ENCODE data around the gene MAP3K4.
"Not testable (repeated sequence)": the region's sequence is repeated elsewhere in the genome, so short reads cannot be mapped to it uniquely, and the experiment has no call there.

The MAP3K4 gene

DNA sequence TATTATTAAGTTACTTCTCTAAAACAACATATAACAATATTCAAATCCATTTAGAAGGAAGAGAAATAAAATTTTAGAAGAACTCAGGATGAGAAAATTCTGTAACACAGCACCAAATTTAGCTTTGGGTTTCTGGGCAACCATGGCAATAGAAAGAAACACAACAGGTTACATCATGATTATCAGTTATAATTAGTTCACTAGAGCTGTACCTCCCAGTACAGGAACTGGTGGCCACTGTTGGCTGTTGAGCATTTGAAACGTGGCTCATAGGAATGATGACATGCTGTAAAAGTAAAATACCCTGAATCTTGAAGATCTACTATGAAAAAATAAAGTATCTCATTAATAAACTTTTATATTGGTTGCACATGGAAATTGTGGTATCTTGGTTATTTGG lies 23.7 kb upstream of the MAP3K4 start:
- DNase-seq (ENCODE audit: low spot score): no peak

DNA sequence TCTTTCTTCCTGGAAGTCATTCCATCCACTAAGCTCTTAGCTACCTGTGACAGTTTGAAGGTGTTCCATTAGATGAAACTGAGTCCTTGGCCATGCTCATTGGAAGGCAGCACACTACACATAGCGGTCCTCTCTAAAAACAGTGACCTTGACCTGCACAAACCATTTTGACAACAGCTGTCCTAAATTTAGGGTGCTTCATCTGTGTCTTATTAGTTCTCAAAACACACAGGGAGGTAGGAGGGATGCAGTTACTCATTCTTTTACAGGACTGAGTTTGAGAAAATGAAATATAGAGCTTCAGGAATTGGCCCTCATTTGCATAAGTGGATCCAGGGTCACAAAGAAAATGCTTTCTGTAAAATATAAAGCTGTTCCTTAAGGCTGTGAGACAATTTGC lies 20.4 kb upstream of the MAP3K4 start:
- DNase-seq (ENCODE audit: low spot score): no peak

DNA sequence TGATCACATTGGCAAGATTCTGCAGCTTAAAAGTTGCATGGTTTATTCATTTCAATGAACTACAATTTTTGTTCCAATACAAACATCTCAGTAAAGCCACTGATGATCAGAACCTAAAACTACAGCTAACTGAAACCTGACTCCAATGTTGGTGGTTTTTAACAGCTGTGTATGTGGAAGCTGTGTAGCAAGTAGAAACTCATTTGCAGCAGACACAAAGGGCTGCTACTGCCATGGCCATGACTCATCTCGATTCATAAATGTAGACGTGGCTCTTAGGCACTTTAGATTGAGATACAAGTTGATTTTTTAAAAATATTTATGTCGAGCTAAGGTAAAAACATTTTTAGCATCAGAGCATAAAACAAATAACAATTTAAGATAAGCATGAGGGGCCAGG lies 19.5 kb upstream of the MAP3K4 start:
- DNase-seq (ENCODE audit: low spot score): no peak

DNA sequence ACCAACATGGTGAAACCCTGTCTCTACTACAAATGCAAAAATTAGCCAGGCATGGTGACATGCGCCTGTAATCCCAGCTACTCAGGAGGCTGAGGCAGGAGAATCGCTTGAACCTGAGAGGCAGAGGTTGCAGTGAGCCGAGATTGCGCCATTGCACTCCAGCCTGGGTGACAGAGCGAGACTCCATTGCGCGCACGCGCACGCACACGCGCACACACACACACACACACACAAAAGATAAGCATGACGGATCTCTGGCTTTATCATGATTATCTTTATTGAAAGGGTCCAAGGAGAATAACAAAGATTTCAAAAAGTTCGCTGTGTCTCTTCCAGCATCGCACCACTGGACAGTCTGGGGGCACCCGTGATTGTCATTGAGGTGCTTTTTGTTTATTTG lies 19.0 kb upstream of the MAP3K4 start:
- not testable (repeated sequence) for DNase-seq (ENCODE audit: low spot score)

DNA sequence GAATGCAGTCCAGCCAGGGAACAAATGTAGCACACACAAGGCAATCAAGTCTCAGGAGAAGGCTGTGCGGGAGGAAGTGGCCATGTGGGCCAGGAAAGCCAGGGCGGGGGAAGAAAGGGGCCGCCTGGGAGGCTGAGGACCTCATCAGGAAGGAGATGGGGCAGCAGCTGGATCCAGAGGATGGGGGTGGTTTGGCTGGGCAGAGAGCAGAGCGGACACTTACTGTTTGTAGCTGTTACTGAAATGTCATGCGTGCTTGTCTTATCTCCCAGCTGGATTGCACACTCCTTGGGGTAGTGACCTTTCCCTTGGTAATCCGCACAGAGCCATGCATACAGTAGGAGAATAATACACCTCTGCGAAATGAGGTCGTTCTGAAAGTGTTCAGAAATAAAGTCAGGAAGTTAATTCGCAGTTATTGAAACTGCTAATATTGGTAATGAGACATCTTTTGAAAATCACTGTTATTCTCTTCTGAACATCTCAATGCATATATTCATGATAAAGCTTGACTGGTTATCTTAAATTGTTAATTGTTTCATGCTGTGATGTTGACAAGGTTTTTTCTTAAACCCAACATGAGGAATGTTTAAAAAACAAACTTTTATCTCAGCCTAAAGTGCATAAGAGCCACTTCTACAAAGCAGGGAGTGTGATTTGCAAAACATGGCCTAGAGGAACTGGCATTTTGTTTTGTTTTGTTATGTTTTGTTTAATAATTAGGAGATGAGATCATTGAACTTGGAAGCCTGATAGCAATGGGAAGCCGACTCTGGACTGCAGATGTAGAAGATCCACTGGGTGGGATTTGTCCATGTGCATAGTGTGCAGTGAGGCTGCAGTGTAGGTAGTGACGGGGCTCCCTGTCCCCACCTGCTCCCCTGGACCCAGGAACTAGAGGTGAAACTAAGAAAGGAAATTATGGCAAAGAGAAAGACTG lies 18.0 kb upstream of the MAP3K4 start:
- DNase-seq (ENCODE audit: low spot score): no peak

DNA sequence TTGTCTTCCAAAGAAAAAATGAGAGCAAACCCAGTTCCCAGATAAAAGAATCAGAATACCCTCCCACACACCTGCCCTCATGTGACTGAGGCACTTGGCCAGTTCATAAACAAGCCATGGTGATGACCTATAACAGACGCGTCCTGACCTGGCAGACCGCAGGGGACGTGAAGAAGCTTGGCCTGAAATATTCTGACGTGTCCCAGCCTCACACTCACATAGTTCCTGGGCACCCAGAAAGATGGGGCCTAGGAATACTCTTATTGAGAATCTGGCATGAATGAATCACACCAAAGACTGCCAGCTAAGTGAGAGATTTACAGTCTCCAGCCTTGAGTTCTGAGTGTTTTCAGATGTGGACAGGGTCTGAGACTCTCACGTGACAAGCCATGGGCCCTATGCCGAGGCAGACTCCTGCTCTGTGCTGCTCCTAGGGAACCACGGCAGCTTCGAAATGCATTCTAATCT lies 17.2 kb upstream of the MAP3K4 start:
- DNase-seq (ENCODE audit: low spot score): no peak

DNA sequence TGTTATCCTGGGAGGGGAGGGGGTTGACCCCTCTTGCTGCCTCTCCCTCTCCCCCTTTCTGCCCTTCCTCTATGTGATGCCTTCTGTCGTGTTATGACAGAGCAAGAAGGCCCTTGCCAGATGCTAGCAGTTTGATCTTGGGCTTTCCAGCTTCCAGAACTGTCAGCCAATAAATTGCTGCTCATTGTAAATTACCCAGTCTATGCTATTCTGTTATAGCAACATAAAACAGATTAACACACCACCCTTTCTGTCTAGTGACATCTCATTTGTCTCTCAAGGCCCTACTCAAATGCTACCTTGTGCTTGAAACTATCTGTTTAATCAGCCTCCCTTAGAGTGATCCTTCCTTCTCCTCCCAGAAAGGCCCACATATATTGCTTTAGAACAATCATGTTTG lies 16.4 kb upstream of the MAP3K4 start:
- no peak for DNase-seq (ENCODE audit: low spot score)

DNA sequence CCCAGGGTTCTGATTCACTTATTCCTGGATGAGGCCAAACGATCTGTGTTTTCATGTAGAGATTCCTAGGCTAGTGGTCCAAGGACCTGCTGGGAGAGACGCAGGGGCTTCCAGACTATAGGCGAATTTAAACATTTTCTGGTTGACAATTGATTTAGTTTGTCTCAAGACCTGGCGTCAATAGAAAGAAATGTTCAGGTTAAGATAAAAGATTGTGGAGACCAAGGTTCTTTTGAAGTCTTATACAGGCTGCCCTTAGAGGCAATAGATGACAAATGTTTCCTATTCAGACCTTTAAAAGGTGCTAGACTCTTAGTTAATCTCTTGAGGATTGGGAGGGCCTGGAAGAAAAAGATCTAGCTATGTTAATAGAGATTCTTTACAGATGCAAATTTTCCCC lies 15.6 kb upstream of the MAP3K4 start:
- DNase-seq (ENCODE audit: low spot score): not testable (repeated sequence)

DNA sequence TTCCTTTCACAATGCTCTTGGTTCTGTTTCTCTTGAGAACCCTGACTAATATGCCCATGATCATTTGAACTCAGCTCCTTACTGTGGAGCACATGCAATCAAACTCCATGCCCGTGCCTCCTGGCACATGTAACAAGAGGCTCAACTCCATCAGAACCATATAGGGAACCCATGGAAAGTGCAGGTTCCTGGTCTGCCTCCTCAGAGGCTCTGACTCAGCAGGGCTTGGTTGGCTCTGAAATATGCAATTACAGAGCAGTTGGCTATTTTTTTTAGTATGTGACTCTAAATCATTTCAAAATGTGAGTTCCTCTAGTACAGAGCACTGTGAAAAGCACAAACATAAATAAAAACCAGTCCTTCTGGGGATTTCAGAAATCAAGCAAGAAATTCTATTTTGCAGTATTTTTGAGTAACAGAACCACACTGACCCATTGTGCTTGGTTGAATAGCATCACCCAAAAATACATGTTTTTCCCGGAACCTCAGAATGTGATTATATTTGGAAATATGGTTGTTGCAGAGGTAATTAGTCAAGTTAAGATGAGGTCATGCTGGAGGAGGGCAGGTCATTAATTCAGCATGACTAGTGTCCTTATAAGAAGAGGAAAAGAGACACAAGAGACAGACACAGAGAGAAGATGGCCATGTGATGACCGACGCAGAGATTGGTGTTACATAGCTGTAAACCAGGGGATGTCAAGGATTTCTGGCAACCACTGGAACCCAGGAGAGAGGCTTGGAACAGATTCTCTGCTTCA lies 13.2 kb upstream of the MAP3K4 start:
- DNase-seq (ENCODE audit: low spot score): no peak

DNA sequence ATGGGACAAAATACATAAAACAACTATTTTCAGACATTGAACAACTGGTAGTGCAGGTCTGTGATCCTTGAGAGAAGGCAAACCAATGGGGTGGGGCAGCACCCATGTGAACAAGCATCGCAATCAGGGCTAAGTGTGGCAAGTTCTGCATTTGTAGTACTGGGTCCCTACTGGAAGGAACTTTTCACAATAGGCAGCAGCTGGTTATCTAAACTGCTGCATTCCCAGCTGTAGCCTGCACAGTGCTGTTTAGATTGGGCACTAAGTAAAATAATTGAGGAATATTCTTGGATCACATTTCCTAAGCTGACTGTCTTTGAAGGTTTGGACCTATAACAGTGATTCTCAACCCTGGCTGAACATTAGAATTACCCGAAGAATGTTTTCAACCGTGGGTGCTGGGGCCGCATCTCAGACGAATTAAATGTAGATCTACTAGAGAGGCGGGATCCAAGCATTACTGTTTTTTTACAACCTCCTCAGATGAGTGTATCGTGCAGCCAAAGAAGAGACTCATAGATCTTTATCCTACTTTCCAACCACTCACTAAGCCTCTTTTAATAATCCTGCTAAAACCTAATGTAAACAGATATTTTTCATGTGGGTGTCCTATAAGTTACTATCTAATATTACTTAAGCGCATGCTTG lies 12.4 kb upstream of the MAP3K4 start:
- no peak for DNase-seq (ENCODE audit: low spot score)

DNA sequence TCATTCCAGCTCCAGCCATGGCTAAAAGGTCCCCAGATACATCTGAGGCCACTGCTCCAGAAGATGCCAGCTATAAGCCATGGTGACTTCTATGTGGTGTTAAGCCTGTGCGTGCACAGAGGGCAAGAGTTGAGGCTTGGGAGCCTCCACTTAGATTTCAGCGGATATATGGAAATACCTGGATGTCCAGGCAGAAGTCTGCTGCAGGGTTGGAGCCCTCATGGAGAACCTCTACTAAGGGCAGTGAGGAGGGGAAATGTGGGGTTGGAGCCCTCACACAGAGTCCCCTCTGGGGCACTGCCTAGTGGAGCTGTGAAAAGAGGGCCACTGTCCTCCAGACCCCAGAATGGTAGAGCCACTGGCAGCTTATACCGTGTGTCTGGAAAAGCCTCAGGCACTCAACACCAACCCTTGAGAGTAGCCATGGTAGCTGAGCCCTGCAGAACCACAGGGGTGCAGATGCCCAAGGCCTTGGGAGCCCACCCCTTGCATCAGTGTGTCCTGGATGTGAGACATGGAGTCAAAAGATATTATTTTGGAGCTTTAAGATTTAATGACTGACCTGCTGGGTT lies 8.1 kb upstream of the MAP3K4 start:
- not testable (repeated sequence) for DNase-seq (ENCODE audit: low spot score)

DNA sequence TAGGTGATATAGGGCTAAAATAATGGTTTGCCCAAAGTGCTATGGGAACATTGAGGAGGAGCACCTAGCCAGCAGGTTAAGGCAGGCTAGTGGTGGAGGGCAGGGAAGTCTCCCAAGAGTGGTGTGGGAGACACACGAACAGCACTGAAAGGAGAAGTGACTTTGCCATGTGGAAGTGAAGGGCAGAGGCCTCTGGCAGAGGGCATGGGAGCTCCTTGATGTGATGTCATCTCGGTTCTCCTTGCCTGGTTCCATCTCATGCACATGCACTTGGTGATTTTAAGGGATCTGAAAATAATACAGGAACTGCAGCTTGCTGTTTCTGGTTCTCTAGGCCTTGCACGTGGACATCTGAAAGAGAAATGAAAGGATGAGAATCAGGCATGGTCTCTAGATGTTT lies 4.7 kb upstream of the MAP3K4 start:
- DNase-seq (ENCODE audit: low spot score): no peak

DNA sequence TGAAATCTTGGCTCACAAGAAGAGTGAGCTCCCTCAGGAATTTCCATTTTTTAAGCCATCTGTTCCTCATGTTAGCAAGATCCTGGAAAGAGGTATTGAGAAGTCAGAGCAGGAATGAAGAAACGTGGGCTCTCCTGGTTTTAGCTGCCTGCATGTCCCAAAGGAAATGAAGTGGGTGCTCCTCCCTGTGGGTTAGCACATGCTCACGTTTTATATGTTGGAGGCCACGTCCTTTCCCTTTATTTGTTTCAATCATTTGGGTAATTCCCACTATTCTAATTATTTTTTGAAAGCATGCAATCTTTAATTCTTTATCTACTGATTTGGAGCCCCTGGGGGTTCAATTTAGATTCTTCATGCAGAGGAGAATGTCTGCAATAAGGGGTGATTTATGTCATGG lies 4.3 kb upstream of the MAP3K4 start:
- no peak for DNase-seq (ENCODE audit: low spot score)

DNA sequence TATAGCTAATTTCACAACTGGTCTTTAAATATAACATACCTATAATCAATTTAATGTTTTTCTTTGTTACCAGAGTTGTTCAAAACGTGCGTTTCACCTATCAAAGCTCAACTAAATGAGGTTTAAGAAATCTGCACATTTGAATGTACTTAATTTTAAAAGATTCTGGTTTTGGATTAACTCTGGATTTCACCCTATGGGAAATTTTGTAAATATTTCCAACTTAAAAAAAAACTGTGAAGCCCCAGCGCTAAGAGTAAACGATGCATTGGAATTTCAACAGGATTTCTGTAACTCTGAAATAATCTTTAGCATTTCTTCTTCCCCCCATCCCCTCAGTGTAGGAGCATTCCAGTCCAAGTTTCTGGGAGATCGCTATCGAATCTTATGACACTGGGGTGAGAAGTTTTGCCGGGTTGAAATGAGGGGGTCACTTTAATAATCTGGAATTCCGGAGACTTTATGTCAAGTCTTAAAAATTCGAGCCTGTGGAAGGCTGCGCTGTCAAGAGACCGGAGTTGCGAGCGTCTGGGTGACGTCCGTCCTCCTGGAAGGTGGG lies 643 bp upstream of the MAP3K4 start:
- DNase-seq (ENCODE audit: low spot score): no peak

DNA sequence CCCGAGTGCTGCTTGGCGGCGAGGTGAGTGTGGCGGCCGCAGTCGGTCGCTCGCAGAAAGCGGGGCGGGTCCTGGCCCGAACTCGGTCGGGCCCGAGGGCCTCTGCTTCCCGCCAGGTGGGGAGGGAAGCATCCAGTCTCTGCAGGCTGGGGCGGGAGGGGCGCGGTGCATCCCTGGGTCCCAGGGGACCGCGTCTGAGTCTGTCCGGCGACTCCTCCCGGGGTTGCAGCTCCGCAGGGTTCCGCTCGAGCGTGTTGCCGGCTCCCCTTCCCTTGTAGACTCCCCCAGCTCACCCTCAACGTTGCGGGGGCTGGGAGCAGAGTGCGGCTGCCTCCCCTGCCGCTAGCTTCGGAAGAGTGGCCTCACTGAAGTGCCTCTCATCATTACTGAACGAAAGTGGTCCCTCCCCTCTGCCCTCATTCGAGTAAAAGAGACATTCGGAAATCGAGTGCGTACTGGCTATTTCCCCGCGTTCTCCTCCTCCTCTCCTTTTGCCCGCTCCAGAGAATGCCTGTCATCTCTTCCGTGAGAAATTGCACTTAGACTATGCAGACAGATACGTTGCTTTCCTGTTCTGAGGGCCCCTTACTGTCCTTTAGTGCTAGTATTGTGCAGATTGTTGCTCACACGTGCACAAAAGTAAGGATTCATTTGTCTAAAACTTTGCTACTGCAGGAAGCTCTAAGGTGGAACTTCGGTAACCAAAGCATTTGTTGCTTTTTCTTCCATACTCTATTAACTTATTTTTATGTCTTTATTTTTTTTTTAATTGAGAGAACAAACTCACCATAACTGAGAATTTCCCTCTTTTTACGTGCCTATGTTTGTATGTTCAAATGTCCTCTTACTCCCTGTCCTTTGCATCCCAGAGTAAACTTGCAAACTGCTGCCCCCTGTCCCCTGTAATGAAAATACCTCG lies 751 bp downstream of the MAP3K4 start:
- DNase-seq (ENCODE audit: low spot score): peak; percentile 45

DNA sequence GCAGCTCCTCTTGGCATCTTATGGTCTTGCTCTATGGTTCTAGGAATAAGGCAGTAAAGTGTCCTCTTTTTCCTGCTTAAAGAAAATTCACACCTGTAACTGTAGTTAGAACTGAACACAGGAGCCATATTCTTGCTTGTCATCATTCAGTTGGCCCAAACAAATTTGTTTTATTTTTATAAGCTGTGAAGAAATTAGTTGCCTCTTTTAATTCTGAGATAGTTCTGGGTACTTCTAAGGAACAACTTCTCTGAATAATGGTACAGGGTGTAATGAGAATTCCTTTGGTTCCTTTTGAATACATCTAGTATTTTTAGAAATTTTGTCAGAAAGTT lies 1.4 kb downstream of the MAP3K4 start:
- no peak for DNase-seq (ENCODE audit: low spot score)

DNA sequence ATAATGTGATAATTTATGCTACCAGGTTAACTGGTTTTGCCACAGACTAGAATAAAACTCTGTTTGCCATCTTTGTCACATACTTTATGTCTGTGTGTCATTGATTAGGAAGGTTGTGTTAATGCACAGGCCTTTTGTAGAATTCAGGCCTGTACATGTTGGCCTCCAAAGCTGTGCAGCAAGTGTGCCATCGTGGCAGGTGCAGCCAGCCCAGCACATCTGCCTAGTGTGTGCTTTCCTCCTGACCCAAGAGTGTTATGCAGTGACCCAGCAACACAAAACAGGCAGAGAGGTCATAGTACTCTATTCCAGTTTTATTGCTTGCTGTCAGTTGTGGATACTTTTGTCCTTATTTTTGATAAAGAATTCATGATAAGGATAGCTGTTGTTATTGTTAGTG lies 3.7 kb downstream of the MAP3K4 start:
- no peak for DNase-seq (ENCODE audit: low spot score)

DNA sequence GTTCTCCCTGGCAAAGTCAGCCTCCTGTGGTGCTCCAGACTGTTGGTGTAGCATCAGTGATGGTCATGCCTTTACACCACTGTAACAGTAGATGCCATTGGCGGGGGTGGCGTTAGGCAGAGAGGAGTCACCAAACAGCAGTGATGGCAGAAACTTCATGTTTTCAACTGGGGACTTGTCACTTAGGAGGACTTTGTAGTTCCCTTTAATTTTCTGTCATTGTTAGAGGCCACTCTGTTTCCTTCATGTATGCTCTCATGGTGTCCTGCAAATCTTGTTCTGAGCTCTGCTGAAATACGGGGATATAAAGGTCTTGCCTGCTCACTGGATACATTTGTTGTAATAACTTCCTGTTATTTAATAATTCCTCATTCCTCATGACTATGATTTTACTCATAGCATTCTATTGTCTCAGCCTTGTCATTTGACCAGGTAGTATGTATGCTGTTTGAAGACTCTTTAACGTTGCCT lies 4.6 kb downstream of the MAP3K4 start:
- DNase-seq (ENCODE audit: low spot score): no peak

DNA sequence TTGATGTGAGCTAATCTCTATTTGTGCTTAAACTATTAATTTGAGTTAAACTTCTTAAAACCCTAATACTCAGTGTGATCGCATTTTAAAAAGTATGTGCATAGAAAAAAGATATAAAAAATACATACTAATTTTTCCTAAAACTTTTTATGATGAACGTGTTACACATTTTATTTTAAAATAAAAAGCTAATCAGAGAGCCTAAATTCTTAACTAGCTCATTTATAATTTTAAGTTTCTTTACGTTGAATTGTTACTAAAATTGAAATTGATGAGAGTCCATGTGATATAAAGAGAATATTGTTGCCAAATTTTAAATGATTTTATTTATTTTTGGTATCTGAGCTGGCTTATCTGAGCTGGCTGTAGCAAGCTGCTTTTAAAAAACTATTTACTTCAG lies 6.6 kb downstream of the MAP3K4 start:
- DNase-seq (ENCODE audit: low spot score): no peak

DNA sequence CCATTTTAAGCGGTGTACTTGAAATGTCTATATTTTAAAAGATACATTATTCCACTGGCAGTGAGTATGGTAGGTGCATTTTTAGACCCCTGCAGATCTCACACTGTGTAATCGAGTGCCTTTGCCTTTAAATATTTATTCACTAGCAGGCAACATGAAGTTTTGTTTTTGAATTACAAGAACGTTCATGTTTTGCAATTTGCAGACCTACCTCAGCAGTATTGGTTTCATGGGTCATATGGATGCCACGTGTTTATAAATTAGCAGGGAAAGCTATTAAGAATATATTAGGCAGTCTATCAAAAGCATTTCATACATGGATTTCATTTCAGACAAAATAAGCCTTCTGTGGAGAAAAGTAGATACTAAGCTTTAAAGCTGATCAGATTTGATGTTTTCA lies 7.2 kb downstream of the MAP3K4 start:
- DNase-seq (ENCODE audit: low spot score): no peak

DNA sequence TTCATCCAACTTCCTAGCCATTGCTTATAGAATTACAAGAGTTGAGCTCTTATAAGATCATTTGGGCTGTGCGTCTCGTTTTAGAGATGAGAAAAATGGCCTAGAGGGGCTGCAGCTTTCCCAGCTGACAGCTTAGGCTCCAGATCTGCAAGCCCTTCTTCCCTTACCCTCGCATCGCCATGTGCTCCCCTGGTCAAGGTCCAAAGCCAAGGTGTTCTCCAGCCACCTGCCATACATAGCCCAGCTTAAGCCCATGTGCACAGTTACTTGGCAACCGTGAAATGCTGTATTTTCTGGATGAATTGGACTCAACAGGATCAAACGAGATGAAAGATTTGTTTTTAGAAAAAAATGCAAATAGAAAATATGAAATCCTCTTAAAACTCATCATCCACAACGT lies 7.9 kb downstream of the MAP3K4 start:
- no peak for DNase-seq (ENCODE audit: low spot score)
